Caco-2 (cell line): Measurements from ENCODE around the gene AP4S1. TPM values are rescaled to one million over a fixed set of nuclear protein-coding genes. Genes with fewer than 3 reads are reported as not detected.
"Not testable (repeated sequence)": the region's sequence is repeated elsewhere in the genome, so short reads cannot be mapped to it uniquely, and the experiment has no call there.

ENCODE experiments used
- BruUV-seq: library from RNA; stranded (reverse); fragments of 400-500 nt; replicated peaks from 2 replicates; lab custom pipeline; 2021; lab: Mats Ljungman, UMichigan
- CTCF ChIA-PET: fragments of 300-600 bp; sonication (Branson Sonifier 250); formaldehyde crosslinking; loops from one replicate; lab custom pipeline; 2022; ENCODE audit warnings: antibody characterized with exemption; lab: Charles Lee
- POLR2A ChIA-PET: fragments of 300-600 bp; sonication (Branson Sonifier 250); formaldehyde crosslinking; loops from one replicate; lab custom pipeline; 2022; ENCODE audit warnings: antibody characterized with exemption; lab: Charles Lee
- DNase-seq, 2 experiments: peaks; one replicate each; pipeline versions ENCODE4 v3.0.0 to v3.0.0-alpha.2; 2020 to 2022
- H3K27me3 ChIP-seq: replicated peaks from 2 replicates; pipeline ENCODE4 v1.6.0; 2011; ENCODE audit warnings: low read length; ENCODE audit not compliant: control insufficient read depth, insufficient read depth
- H3K36me3 ChIP-seq: 2 replicates; pipeline ENCODE4 v1.5.1; 2011; ENCODE audit warnings: low read length; ENCODE audit not compliant: control insufficient read depth, insufficient read depth
- H3K4me1 ChIP-seq: fragments of 250-450 bp; sonication (Bioruptor Pico); 2 replicates; pipeline ENCODE4 v1.5.1; 2020; ENCODE audit warnings: mild to moderate bottlenecking
- H3K4me3 ChIP-seq: 2 replicates; pipeline ENCODE4 v1.5.1; 2011; ENCODE audit warnings: low read depth, mild to moderate bottlenecking, control low read depth, low read length
- H3K9me3 ChIP-seq: fragments of 250-450 bp; sonication (Bioruptor Pico); 2 replicates; pipeline ENCODE4 v1.5.1; 2020; ENCODE audit warnings: mild to moderate bottlenecking, moderate library complexity
- H3K27ac Mint-ChIP-seq: one replicate; pipeline ENCODE4 v1.8.0; 2022; ENCODE audit warnings: mixed read lengths; ENCODE audit not compliant: unreplicated experiment
- H3K27me3 Mint-ChIP-seq: one replicate; pipeline ENCODE4 v1.8.0; 2022; ENCODE audit warnings: mixed read lengths; ENCODE audit not compliant: insufficient read depth, unreplicated experiment
- H3K36me3 Mint-ChIP-seq: one replicate; pipeline ENCODE4 v1.8.0; 2022; ENCODE audit warnings: mild to moderate bottlenecking, mixed read lengths; ENCODE audit not compliant: insufficient read depth, unreplicated experiment
- H3K4me1 Mint-ChIP-seq: one replicate; pipeline ENCODE4 v1.8.0; 2022; ENCODE audit warnings: low read depth, mixed read lengths; ENCODE audit not compliant: unreplicated experiment
- H3K4me3 Mint-ChIP-seq: one replicate; pipeline ENCODE4 v1.8.0; 2022; ENCODE audit warnings: mild to moderate bottlenecking, moderate library complexity, mixed read lengths; ENCODE audit not compliant: unreplicated experiment
- H3K9me3 Mint-ChIP-seq: one replicate; pipeline ENCODE4 v1.8.0; 2022; ENCODE audit warnings: mixed read lengths; ENCODE audit not compliant: unreplicated experiment
- CTCF ChIP-seq, 2 experiments: fragments of 200-600 bp in 1 of 2; IDR thresholded peaks; 1 replicate in 1 of 2; 2 replicates in 1 of 2; pipeline versions ENCODE4 v1.5.1 to v1.8.0; 2011 to 2022; ENCODE audit warnings: antibody characterized with exemption in 1 of 2, control low read depth in 1 of 2, inconsistent platforms in 1 of 2, low read depth in 1 of 2, low read length in 1 of 2, mild to moderate bottlenecking in 1 of 2, moderate library complexity in 1 of 2; ENCODE audit not compliant: insufficient read depth in 1 of 2, severe bottlenecking in 1 of 2, unreplicated experiment in 1 of 2
- intact Hi-C: fragments of 100-400 bp; cut with micrococcal nuclease; formaldehyde crosslinking; loops from one replicate; pipeline ENCODE4 v1.10.0; 2022; ENCODE audit not compliant: unreplicated experiment
- total RNA-seq: library from RNA; stranded (reverse); gene quantifications from 2 replicates; pipeline ENCODE4 v1.2.3, GENCODE V29; 2022

AP4S1 gene
- total RNA-seq, 1 experiment from 2014 or later = 13.2 TPM

GRCh38 chr14:31001339-31001658, 24.1 kb upstream of the AP4S1 start:
- intact Hi-C loops = no loop called here
- H3K27ac Mint-ChIP-seq = no peak overlapping the region
- H3K36me3 Mint-ChIP-seq = peaks cover 48% of the 10 kb centered on the region
- no peak overlapping the region for H3K4me3 Mint-ChIP-seq
- Histone ChIP-seq H3K36me3 (peaks cover 2% of the 10 kb centered on the region), H3K9me3 (no peaks in the 10 kb centered on the region), H3K4me1 (no peaks in the 10 kb centered on the region), H3K4me3 (no peak overlapping the region), H3K27me3 (no peaks in the 10 kb centered on the region)
- TF ChIP-seq CTCF (IDR thresholded peaks at IDR 0.05; ENCODE audit: insufficient read depth in 1 of 2, low read depth in 1 of 2, low read length in 1 of 2, severe bottlenecking in 1 of 2, unreplicated experiment in 1 of 2) = no peak
- DNase-seq = no peak
- ChIA-PET CTCF (no interaction called here), POLR2A (no interaction called here)
- no peaks in the 10 kb centered on the region for H3K4me1 Mint-ChIP-seq
- H3K27me3 Mint-ChIP-seq = no peaks in the 10 kb centered on the region
- no TSS peak for BruUV-seq
- peaks cover 10% of the 10 kb centered on the region for H3K9me3 Mint-ChIP-seq

GRCh38 chr14:31003284-31003683, 22.2 kb upstream of the AP4S1 start:
- Histone ChIP-seq H3K4me1 (no peaks in the 10 kb centered on the region), H3K9me3 (no peaks in the 10 kb centered on the region), H3K27me3 (no peaks in the 10 kb centered on the region), H3K4me3 (no peak overlapping the region), H3K36me3 (no peaks in the 10 kb centered on the region; the same call in 1 of the 2 replicates)
- Mint-ChIP-seq H3K36me3 (peaks cover 57% of the 10 kb centered on the region), H3K9me3 (peaks cover 10% of the 10 kb centered on the region), H3K27ac (no peak overlapping the region), H3K4me3 (no peak overlapping the region), H3K27me3 (no peaks in the 10 kb centered on the region), H3K4me1 (no peaks in the 10 kb centered on the region)
- intact Hi-C loops = no loop called here
- DNase-seq = no peak
- no peak for TF ChIP-seq CTCF (IDR thresholded peaks at IDR 0.05; ENCODE audit: insufficient read depth in 1 of 2, low read depth in 1 of 2, low read length in 1 of 2, severe bottlenecking in 1 of 2, unreplicated experiment in 1 of 2)
- ChIA-PET CTCF (interaction anchor here (0.7 kb wide), 1 partner anchor 13 kb away, joined by 4 read pairs; no protein-coding TSS in a partner anchor), POLR2A (interaction anchor here (0.7 kb wide), 1 partner anchor 10 kb away, joined by 3 read pairs; no protein-coding TSS in a partner anchor)
- no TSS peak for BruUV-seq

GRCh38 chr14:31004007-31004406, 21.4 kb upstream of the AP4S1 start:
- intact Hi-C loops, H3K27me3 ChIP-seq, H3K27me3 Mint-ChIP-seq, H3K27ac Mint-ChIP-seq, H3K4me3 ChIP-seq, BruUV-seq, H3K4me1 ChIP-seq, H3K9me3 ChIP-seq, H3K4me3 Mint-ChIP-seq, POLR2A ChIA-PET, DNase-seq, H3K36me3 ChIP-seq, H3K4me1 Mint-ChIP-seq, H3K9me3 Mint-ChIP-seq: not testable (repeated sequence)
- peaks cover 57% of the 10 kb centered on the region for H3K36me3 Mint-ChIP-seq
- CTCF ChIA-PET = interaction anchor here (0.7 kb wide), 1 partner anchor 14 kb away, joined by 4 read pairs; no protein-coding TSS in a partner anchor

GRCh38 chr14:31006703-31007102, 18.7 kb upstream of the AP4S1 start:
- H3K4me3 ChIP-seq = no peak overlapping the region
- ChIA-PET CTCF (no interaction called here), POLR2A (no interaction called here)
- intact Hi-C loops = no loop called here
- BruUV-seq = no TSS peak
- Mint-ChIP-seq H3K27ac (no peak overlapping the region), H3K4me3 (no peak overlapping the region), H3K9me3 (no peaks in the 10 kb centered on the region), H3K4me1 (no peaks in the 10 kb centered on the region), H3K27me3 (no peaks in the 10 kb centered on the region), H3K36me3 (peaks cover 47% of the 10 kb centered on the region)
- no peak for TF ChIP-seq CTCF (IDR thresholded peaks at IDR 0.05; ENCODE audit: insufficient read depth in 1 of 2, low read depth in 1 of 2, low read length in 1 of 2, severe bottlenecking in 1 of 2, unreplicated experiment in 1 of 2)
- H3K4me1 ChIP-seq = no peaks in the 10 kb centered on the region
- no peaks in the 10 kb centered on the region for H3K27me3 ChIP-seq
- no peaks in the 10 kb centered on the region for H3K9me3 ChIP-seq
- no peaks in the 10 kb centered on the region for H3K36me3 ChIP-seq
- no peak for DNase-seq
